ENCODE measurements around the gene PCBP3. TPM values are rescaled to one million over a fixed set of nuclear protein-coding genes. Genes with fewer than 3 reads are reported as not detected.

PCBP3 gene
- total and polyA plus RNA-seq, 2 experiments from 2014 or later: 3.4 to 4.3 TPM

DNA sequence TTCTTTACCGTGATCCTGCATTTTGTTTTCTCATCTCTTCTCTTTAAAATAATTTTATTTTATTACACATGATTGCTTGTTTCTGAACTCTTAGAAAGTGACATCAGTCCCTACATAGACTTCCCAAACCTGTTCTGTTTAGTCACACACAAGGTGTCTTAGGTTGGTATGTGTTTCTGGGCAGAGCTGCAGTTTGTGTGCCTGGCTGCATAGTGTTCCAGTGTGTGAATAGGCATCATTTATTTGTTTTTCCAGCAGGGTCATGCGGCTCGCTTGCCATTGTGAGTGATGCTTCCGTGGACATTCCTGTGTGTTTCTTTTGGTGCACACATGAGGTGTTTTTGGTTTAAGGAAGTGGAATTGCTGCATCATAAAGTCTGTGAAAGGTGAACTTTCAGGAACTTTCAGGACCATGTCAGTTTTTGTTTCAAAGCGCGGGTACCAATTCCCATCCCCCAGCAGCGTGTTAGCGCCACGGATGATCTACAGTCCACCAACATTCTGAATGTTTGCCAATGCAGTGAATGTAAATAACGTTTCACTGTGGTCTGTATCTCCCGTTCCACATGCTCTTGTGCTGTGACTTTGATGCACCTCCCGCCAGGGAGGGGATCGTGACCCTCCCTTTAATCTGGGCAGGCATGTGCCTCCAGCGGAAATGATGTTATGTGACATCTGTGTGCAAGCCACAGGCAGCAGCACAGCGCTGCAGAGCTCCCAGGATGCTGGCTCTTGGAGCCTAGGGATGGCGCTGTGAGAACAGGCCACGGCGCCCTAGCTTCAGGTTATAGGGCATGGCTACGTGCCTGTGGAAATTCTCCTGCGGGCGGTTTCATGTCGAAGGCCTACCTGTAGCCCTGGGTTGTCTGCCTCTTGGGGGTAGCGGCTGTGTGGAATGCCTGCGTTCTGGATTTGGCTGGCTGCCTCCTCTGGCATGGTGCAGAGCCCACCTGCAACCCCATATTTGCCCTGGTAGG lies 193.5 kb downstream of the PCBP3 start:
- no peak for DNase-seq (ENCODE audit: low read depth in 1 of 2, low spot score in 1 of 2)
- H3K4me1 ChIP-seq (ENCODE audit: low read depth): no peaks in the 10 kb centered on the region
- TF ChIP-seq, protein P1, sequence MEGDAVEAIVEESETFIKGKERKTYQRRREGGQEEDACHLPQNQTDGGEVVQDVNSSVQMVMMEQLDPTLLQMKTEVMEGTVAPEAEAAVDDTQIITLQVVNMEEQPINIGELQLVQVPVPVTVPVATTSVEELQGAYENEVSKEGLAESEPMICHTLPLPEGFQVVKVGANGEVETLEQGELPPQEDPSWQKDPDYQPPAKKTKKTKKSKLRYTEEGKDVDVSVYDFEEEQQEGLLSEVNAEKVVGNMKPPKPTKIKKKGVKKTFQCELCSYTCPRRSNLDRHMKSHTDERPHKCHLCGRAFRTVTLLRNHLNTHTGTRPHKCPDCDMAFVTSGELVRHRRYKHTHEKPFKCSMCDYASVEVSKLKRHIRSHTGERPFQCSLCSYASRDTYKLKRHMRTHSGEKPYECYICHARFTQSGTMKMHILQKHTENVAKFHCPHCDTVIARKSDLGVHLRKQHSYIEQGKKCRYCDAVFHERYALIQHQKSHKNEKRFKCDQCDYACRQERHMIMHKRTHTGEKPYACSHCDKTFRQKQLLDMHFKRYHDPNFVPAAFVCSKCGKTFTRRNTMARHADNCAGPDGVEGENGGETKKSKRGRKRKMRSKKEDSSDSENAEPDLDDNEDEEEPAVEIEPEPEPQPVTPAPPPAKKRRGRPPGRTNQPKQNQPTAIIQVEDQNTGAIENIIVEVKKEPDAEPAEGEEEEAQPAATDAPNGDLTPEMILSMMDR (IDR thresholded peaks at IDR 0.05; ENCODE audit: low read depth, low read length): no peak
- no peak overlapping the region for H3K4me3 ChIP-seq
- no peaks in the 10 kb centered on the region for H3K9me3 ChIP-seq (ENCODE audit: low read depth)
- H3K27ac ChIP-seq: no peak overlapping the region
- H3K27me3 ChIP-seq: no peaks in the 10 kb centered on the region
- no peaks in the 10 kb centered on the region for H3K36me3 ChIP-seq

GRCh38 chr21:45837936-45838335 lies 194.4 kb downstream of the PCBP3 start:
- no peak for DNase-seq (ENCODE audit: low read depth in 1 of 2, low spot score in 1 of 2)
- TF ChIP-seq, protein P1 (IDR thresholded peaks at IDR 0.05; ENCODE audit: low read depth, low read length): no peak
- Histone ChIP-seq H3K36me3 (no peaks in the 10 kb centered on the region), H3K4me3 (no peak overlapping the region), H3K27ac (no peak overlapping the region), H3K9me3 (ENCODE audit: low read depth) (no peaks in the 10 kb centered on the region), H3K4me1 (ENCODE audit: low read depth) (no peaks in the 10 kb centered on the region), H3K27me3 (no peaks in the 10 kb centered on the region)

- no peaks in the 10 kb centered on the region for H3K9me3 ChIP-seq (ENCODE audit: low read depth)
- H3K4me1 ChIP-seq (ENCODE audit: low read depth): no peaks in the 10 kb centered on the region
- TF ChIP-seq, protein P1 (IDR thresholded peaks at IDR 0.05; ENCODE audit: low read depth, low read length): no peak
- DNase-seq (ENCODE audit: low read depth in 1 of 2, low spot score in 1 of 2): peak in 1 of 2 donors; percentile 19
- H3K36me3 ChIP-seq: no peaks in the 10 kb centered on the region
- H3K27ac ChIP-seq: no peak overlapping the region
- no peaks in the 10 kb centered on the region for H3K27me3 ChIP-seq
- no peak overlapping the region for H3K4me3 ChIP-seq
Observed at GRCh38 chr21:45838634-45839033, 195.1 kb downstream of the PCBP3 start.

DNA sequence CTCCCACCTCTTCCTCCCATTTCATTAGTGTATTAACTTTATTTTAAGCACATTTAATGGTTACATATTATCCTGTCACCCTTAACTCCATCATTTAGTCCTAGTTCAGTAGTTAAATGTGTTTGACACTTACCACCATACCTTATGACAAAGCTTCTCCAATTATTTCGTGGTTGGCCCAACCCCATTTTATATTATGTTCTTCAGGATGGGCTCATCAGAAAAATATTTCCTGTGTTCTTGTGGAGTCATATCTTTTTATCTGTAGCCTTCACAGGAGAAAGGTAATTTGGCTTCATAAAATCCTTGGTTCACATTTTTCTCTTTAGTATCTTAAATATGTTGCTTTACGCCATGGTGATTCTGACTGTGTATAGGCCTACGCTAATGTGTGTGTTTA lies 195.7 kb downstream of the PCBP3 start:
- H3K36me3 ChIP-seq: no peaks in the 10 kb centered on the region
- no peaks in the 10 kb centered on the region for H3K4me1 ChIP-seq (ENCODE audit: low read depth)
- H3K4me3 ChIP-seq: no peak overlapping the region
- no peaks in the 10 kb centered on the region for H3K27me3 ChIP-seq
- no peak for DNase-seq (ENCODE audit: low read depth in 1 of 2, low spot score in 1 of 2)
- TF ChIP-seq, protein P1 (IDR thresholded peaks at IDR 0.05; ENCODE audit: low read depth, low read length): no peak
- no peaks in the 10 kb centered on the region for H3K9me3 ChIP-seq (ENCODE audit: low read depth)
- no peak overlapping the region for H3K27ac ChIP-seq

GRCh38 chr21:45841033-45841432 lies 197.5 kb downstream of the PCBP3 start:
- Histone ChIP-seq H3K27me3 (no peaks in the 10 kb centered on the region), H3K9me3 (ENCODE audit: low read depth) (no peaks in the 10 kb centered on the region), H3K4me1 (ENCODE audit: low read depth) (peaks cover under 1% of the 10 kb centered on the region), H3K27ac (no peak overlapping the region), H3K4me3 (no peak overlapping the region), H3K36me3 (no peaks in the 10 kb centered on the region)
- TF ChIP-seq, protein P1 (IDR thresholded peaks at IDR 0.05; ENCODE audit: low read depth, low read length): no peak
- DNase-seq (ENCODE audit: low read depth in 1 of 2, low spot score in 1 of 2): no peak
